Measurements from ENCODE around the gene ARRB1.

DNA sequence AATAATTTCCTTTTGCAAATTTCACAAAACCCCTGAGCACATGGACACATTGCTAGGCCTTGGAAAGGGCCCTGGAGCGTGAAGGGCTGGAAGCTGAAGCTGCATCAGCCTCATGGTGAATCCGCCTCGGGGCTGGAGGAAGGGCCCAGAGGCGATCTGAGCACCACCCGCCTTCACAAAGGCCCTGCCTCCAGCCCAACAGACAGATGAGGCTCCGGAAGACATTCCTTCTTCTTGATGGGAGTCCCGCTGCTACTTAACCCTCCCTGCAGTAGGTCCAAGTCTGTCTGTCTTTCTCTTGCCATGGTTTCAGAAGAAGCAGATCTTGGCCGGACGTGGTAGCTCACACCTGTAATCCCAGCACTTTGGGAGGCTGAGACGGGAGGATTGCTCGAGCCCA, 16.5 kb downstream of the ARRB1 start:
- TF ChIP-seq, protein P1, sequence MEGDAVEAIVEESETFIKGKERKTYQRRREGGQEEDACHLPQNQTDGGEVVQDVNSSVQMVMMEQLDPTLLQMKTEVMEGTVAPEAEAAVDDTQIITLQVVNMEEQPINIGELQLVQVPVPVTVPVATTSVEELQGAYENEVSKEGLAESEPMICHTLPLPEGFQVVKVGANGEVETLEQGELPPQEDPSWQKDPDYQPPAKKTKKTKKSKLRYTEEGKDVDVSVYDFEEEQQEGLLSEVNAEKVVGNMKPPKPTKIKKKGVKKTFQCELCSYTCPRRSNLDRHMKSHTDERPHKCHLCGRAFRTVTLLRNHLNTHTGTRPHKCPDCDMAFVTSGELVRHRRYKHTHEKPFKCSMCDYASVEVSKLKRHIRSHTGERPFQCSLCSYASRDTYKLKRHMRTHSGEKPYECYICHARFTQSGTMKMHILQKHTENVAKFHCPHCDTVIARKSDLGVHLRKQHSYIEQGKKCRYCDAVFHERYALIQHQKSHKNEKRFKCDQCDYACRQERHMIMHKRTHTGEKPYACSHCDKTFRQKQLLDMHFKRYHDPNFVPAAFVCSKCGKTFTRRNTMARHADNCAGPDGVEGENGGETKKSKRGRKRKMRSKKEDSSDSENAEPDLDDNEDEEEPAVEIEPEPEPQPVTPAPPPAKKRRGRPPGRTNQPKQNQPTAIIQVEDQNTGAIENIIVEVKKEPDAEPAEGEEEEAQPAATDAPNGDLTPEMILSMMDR (IDR thresholded peaks at IDR 0.05) = no peak
- TF ChIP-seq ZFX (IDR thresholded peaks at IDR 0.05; ENCODE audit: borderline replicate concordance) = no peak

Data from 22Rv1 (cell line).